ENCODE measurements around the gene SUB1.

Gene SUB1

DNA sequence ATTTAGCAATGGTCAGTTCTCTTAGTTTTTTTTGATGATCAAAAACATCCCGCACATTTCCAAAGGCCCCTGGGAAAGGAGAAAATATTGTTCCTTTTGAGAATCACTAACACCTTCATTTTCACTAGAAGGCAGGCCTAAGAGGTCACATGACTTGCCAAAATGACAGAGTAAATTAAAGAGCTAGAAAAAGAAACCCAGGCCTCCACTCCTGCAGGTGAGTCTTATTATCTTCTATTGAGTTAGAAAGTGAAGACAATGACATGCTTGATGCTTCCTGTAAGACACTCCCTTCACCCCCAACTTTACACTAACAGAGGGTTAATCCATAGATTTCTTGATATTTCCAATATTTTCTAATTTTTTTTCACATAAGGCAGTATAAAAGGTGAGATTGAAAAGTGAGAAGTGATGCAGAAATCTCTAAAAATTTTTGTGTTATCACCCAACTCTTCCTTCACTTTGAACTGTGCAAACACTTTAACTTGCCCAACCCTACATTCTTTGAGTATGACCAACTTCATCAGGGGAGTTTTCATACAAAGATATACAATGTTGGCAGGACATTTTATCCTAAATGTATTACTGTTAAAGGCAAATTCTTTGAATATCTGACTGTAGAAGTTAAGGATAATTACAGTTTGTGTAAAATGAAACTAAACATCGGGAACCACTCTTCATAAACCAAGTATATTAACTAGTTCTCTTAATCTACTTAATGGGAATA lies 57.1 kb downstream of the SUB1 start:
- DNase-seq (ENCODE audit: low read depth in 2 of 2): peak; percentile 36 to 37

DNA sequence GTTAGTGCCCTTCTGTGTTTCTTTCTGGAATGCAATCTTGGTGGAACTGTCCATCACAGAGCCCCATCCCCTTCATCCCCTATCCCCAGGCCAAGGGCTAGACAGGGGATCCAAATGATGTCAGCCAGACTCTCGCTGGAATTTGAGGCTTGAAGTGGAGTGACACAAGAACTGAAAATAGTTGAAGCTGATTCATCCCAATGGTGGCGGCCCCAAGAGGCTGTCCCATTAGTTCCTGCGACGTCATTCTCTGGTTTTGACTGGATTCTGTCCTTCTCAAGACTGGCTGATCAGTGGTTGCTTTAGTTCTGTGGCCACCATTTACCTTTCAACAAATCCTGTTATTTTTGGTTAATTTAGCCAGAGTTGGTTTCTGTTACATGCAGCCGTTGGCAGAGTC lies 59.9 kb downstream of the SUB1 start:
- DNase-seq (ENCODE audit: low read depth in 2 of 2): no peak

DNA sequence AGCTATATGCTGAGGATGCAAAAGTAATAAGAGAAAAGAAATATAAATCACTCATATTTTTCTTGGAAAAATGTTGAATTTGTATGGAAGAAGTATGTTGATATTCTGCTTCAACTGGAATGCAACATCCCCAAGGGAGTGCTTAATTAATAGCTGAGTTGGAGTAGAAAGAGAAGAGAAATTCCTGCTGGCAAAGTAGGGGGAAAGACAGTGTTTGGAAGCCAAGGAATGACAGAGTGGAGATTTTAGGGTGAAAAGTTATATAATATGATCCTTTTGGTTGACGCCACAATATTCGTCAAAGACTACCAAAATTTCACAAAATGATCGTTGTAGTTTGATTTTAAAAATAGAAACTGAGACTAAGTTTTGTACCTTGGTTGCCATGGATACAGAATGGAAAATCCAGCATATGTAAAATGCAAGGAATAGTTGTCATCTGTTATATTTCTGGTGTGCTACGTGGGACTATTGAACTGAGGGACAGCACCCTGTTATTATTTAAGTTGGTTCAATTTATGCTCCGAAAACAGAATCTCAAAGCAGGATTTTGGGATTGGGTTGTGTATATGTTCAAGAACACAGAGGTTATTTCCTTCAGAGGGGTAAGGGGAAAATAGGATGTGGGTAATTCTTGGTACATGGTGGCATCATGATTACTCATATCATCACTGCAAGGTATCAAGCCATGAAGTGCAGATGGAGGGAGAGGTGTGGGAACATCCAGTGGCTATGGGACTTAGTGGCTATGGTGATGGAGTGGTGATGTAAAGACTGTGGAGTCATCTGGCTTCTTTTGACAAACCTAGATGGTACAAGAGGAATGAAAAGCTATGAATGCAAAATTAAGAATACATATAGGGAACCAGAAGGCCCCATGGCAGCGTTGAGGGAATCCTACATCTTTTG lies 61.0 kb downstream of the SUB1 start:
- no peak for DNase-seq (ENCODE audit: low read depth in 2 of 2)

DNA sequence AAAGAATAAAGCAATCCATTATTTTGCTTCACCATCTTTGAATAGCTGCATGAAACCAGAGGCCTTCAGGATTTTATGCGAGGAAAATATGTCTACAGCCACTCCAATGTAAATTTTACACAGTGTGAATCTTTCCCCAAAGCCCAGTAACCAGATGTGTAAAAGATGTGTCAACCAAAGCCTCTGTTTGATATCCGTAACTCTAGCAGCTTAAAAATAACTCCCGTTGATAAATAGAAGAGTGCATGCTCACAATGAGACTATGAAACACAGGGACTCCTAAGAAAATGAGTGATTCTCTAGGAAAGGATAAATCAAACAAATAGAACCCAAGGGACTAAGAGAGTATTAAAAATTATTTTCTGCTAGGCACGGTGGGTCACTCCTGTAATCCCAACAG lies 65.7 kb downstream of the SUB1 start:
- DNase-seq (ENCODE audit: low read depth in 2 of 2): no peak

DNA sequence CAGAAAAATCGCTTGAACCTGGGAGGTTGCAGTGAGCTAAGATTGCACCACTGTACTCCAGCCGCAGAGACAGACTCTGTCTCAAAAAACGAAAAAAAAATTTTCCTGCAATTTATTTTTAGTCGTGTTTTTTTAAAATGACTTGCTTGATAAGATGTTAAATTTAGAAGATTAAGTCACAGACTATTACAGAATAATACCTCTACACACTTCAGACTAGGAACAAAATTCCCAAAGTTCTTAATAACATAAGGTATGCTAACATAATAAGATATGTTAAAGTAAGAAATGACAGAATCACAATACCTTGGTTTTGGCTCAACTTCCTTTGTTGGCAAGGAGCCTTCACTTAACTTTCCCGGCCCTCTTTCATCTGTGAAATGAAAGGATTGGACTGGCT lies 66.3 kb downstream of the SUB1 start:
- no peak for DNase-seq (ENCODE audit: low read depth in 2 of 2)

All from fibroblast of skin of left quadriceps (primary cell).